ENCODE results near the gene IGFBP5. TPM values are rescaled to one million over a fixed set of nuclear protein-coding genes. Genes with fewer than 3 reads are reported as not detected.

Gene IGFBP5
- total RNA-seq, 1 experiment from 2014 or later, result 157 TPM

DNA sequence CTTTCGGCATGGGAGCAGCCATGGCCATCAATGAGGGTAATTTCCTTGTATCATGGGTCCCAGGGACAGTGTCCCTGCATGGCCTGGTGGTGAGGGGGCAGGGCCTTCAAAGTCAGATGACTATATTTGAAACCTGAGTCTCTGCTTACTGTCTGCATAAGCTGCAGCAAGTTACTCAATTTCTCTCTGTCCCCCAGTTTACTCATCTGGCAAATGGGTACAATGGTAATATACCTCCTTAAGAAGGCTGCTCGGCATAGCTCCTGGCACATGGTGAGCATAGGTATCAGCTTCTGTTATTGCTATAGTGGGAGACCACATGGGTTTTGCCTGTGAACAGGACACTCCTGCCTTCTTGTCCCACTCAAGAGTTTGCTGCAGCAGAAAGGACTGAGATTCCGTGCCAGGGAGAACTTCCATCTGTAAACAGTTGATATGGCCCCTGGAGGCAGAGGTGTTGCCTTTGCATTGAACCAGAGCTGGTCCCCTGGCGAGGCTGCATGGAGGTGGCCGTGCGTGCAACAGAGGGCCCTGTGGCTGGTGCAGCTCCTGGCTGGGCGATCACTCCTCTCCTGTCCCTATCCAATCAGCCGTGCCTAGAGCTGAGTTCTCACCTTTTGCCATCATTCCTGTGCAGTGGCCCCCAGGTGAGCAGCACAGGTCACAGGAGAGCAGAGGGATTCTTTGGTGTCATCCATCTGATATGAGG, 22.7 kb upstream of the IGFBP5 start:
- H3K4me3 ChIP-seq (ENCODE audit: low read length), result no peak overlapping the region
- ATAC-seq, result no peak
- H3K9me3 ChIP-seq (ENCODE audit: low read length), result no peaks in the 10 kb centered on the region
- no peaks in the 10 kb centered on the region for H3K36me3 ChIP-seq (ENCODE audit: low read depth, low read length)
- no peaks in the 10 kb centered on the region for H4K20me1 ChIP-seq (ENCODE audit: low read length)
- TF ChIP-seq, protein P1, sequence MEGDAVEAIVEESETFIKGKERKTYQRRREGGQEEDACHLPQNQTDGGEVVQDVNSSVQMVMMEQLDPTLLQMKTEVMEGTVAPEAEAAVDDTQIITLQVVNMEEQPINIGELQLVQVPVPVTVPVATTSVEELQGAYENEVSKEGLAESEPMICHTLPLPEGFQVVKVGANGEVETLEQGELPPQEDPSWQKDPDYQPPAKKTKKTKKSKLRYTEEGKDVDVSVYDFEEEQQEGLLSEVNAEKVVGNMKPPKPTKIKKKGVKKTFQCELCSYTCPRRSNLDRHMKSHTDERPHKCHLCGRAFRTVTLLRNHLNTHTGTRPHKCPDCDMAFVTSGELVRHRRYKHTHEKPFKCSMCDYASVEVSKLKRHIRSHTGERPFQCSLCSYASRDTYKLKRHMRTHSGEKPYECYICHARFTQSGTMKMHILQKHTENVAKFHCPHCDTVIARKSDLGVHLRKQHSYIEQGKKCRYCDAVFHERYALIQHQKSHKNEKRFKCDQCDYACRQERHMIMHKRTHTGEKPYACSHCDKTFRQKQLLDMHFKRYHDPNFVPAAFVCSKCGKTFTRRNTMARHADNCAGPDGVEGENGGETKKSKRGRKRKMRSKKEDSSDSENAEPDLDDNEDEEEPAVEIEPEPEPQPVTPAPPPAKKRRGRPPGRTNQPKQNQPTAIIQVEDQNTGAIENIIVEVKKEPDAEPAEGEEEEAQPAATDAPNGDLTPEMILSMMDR (conservative IDR thresholded peaks at IDR 0.05; ENCODE audit: low read depth, low read length), result no peak
- TF ChIP-seq EZH2phosphoT487 (IDR thresholded peaks at IDR 0.05; ENCODE audit: borderline replicate concordance, low read length) (no peak), EZH2 (IDR thresholded peaks at IDR 0.05; ENCODE audit: low read length, unreplicated experiment) (no peak)
- DNase-seq, result no peak
- no TSS peak for BruUV-seq (replicated peaks)
- no peaks in the 10 kb centered on the region for H3F3A ChIP-seq (ENCODE audit: low read length, unreplicated experiment)
- no peak overlapping the region for H3K4me2 ChIP-seq (ENCODE audit: low read length)
- H3K79me2 ChIP-seq (ENCODE audit: low read length), result no peaks in the 10 kb centered on the region
- intact Hi-C loops (cut with micrococcal nuclease), result no loop called here
- H3K27ac ChIP-seq (ENCODE audit: low read length), result no peak overlapping the region
- H3K4me1 ChIP-seq (ENCODE audit: insufficient read depth, low read length), result peaks cover 28% of the 10 kb centered on the region
- no peak overlapping the region for H2AFZ ChIP-seq (ENCODE audit: low read length)
- POLR2A ChIA-PET (ENCODE audit: unreplicated experiment), result no interaction called here
- CTCF ChIA-PET, result no interaction called here
- no peak overlapping the region for H3K9ac ChIP-seq (ENCODE audit: low read length)
- no peaks in the 10 kb centered on the region for H3K9me2 ChIP-seq (replicated peaks; ENCODE audit: low read length)
- H3K27me3 ChIP-seq (ENCODE audit: low read length), result no peaks in the 10 kb centered on the region

DNA sequence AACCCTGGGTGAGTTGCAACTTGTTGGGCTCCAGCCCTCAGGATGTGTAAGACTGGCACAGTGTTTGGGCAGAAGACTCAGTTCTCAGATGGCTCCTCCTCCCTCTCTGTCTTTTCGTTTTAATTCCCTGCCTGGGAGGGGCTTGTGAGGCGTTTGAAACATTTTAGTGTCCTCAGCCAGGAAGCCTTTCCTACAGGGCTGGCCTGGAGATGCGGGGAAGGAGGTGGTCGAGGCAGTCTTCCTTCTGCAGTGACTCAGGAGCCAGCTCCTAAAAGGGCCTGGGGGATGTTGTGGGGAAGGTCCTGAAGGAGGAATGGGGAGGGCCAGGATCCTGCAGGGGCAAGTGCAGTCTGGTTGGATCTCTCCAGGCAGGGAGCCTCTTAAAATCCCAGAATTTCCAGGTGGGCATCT, 22.1 kb upstream of the IGFBP5 start:
- no peaks in the 10 kb centered on the region for H3K9me3 ChIP-seq (ENCODE audit: low read length)
- intact Hi-C loops (cut with micrococcal nuclease), result no loop called here
- H3K79me2 ChIP-seq (ENCODE audit: low read length), result no peaks in the 10 kb centered on the region
- peaks cover 28% of the 10 kb centered on the region for H3K4me1 ChIP-seq (ENCODE audit: insufficient read depth, low read length)
- H3K27ac ChIP-seq (ENCODE audit: low read length), result no peak overlapping the region
- TF ChIP-seq EZH2 (IDR thresholded peaks at IDR 0.05; ENCODE audit: low read length, unreplicated experiment) (no peak), EZH2phosphoT487 (IDR thresholded peaks at IDR 0.05; ENCODE audit: borderline replicate concordance, low read length) (no peak)
- TF ChIP-seq, protein P1 (conservative IDR thresholded peaks at IDR 0.05; ENCODE audit: low read depth, low read length), result no peak
- ChIA-PET CTCF (no interaction called here), POLR2A (ENCODE audit: unreplicated experiment) (no interaction called here)
- no peak overlapping the region for H2AFZ ChIP-seq (ENCODE audit: low read length)
- no peaks in the 10 kb centered on the region for H3F3A ChIP-seq (ENCODE audit: low read length, unreplicated experiment)
- no peaks in the 10 kb centered on the region for H4K20me1 ChIP-seq (ENCODE audit: low read length)
- H3K4me2 ChIP-seq (ENCODE audit: low read length), result no peak overlapping the region
- H3K36me3 ChIP-seq (ENCODE audit: low read depth, low read length), result no peaks in the 10 kb centered on the region
- H3K9ac ChIP-seq (ENCODE audit: low read length), result no peak overlapping the region
- no peaks in the 10 kb centered on the region for H3K27me3 ChIP-seq (ENCODE audit: low read length)
- H3K9me2 ChIP-seq (replicated peaks; ENCODE audit: low read length), result no peaks in the 10 kb centered on the region
- DNase-seq (no peak), ATAC-seq (no peak)
- H3K4me3 ChIP-seq (ENCODE audit: low read length), result no peak overlapping the region
- no TSS peak for BruUV-seq (replicated peaks)

DNA sequence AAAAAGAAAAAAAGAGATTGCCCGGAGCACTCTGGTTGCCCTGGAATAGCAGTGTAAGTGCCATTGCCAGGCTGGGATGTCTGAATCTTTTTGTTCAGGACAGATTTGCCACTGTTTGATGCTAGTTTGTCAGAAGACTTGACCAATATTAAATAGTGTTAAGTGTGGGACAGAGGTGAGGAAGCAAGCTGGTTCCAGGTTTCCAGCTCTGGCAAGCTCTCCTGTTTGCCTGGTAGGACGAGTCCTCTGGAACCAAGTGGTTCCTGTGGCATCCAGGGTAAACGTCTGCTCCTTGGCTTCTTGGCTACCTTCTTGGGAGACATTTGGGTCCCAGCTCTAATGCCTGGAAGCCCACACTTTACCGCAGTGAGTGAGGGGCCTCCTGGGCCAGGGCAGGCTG, 20.8 kb upstream of the IGFBP5 start:
- TF ChIP-seq EZH2 (IDR thresholded peaks at IDR 0.05; ENCODE audit: low read length, unreplicated experiment) (no peak), EZH2phosphoT487 (IDR thresholded peaks at IDR 0.05; ENCODE audit: borderline replicate concordance, low read length) (no peak)
- TF ChIP-seq, protein P1 (conservative IDR thresholded peaks at IDR 0.05; ENCODE audit: low read depth, low read length), result no peak
- no peak overlapping the region for H2AFZ ChIP-seq (ENCODE audit: low read length)
- no peaks in the 10 kb centered on the region for H3K9me3 ChIP-seq (ENCODE audit: low read length)
- H4K20me1 ChIP-seq (ENCODE audit: low read length), result no peaks in the 10 kb centered on the region
- H3K9me2 ChIP-seq (replicated peaks; ENCODE audit: low read length), result no peaks in the 10 kb centered on the region
- H3K27ac ChIP-seq (ENCODE audit: low read length), result no peak overlapping the region
- no peak overlapping the region for H3K4me3 ChIP-seq (ENCODE audit: low read length)
- no peaks in the 10 kb centered on the region for H3K27me3 ChIP-seq (ENCODE audit: low read length)
- no peaks in the 10 kb centered on the region for H3F3A ChIP-seq (ENCODE audit: low read length, unreplicated experiment)
- CTCF ChIA-PET, result no interaction called here
- ATAC-seq (no peak), DNase-seq (no peak)
- H3K79me2 ChIP-seq (ENCODE audit: low read length), result no peaks in the 10 kb centered on the region
- intact Hi-C loops (cut with micrococcal nuclease), result no loop called here
- H3K4me2 ChIP-seq (ENCODE audit: low read length), result no peak overlapping the region
- BruUV-seq (replicated peaks), result no TSS peak
- POLR2A ChIA-PET (ENCODE audit: unreplicated experiment), result interaction anchor here (0.6 kb wide), 1 partner anchor 359 kb away, joined by 4 read pairs; no protein-coding TSS in a partner anchor
- H3K36me3 ChIP-seq (ENCODE audit: low read depth, low read length), result no peaks in the 10 kb centered on the region
- H3K4me1 ChIP-seq (ENCODE audit: insufficient read depth, low read length), result peaks cover 28% of the 10 kb centered on the region
- no peak overlapping the region for H3K9ac ChIP-seq (ENCODE audit: low read length)

Measured in PC-3 (cell line).